ENCODE measurements around the gene HEATR3. TPM values are rescaled to one million over a fixed set of nuclear protein-coding genes. Genes with fewer than 3 reads are reported as not detected.

HEATR3 gene, protein sequence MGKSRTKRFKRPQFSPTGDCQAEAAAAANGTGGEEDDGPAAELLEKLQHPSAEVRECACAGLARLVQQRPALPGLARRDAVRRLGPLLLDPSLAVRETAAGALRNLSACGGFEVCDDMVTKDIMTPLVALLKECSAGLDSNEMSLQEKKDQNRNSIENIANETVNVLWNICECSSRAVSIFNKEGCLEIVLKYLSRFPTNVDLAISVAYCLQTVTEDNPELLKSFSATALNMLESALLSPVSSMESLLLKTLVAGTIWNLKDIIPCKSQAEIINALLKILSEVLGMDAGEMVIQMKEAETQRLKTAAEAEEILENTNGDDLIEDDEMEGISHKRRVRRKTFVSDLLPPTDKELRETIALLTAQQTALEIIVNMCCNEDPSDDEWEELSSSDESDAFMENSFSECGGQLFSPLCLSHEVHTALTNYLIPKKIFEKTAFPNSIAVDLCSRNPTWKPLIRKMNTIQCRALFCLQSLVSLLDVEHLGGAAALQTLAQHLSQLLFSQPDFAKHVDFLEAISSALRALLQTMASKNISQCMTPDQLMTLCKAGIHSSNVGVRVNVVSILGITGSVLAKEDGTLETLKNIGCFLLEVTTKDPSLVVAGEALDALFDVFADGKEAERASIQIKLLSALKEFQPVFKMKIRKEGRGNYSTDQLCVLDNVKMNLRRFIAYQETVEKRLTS
- total RNA-seq, result 28.7 TPM
- polyA plus RNA-seq, result 1 to 10 TPM; 4.5 to 6.7 (median 5.7) TPM

DNA sequence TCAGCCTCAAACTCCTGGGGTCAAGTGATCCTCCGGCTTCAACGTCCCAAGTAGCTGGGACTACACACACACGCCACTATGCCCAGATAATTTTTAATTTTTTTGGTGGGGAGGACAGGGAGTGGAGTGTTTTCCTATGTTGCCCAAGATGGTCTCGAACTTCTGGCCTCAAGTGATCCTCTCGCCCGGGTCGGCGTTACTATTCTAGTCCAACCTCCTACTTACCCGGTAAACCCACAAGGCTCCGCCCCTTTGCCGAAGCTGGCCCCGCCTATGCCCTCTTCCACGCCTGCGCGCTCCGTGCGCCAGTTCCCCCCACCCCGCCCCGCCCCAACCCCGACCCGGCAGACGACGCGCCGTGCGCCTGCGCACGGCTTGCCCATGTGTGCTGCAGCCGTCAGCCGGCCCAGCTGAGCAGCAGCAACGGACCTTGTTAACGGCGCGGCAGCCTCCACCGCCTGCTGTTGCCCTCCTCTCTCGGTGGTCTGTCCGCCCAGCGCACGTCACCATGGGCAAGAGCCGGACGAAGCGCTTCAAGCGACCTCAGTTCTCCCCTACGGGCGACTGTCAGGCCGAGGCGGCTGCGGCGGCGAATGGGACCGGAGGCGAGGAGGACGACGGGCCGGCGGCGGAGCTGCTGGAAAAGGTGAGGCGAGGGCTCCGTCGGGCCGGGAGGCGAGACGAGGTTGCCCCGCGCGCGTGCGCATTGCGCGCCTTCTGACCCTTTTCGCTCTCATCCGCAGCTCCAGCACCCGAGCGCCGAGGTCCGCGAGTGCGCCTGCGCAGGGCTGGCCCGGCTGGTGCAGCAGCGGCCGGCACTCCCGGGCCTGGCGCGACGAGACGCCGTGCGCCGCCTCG lies at the start of gene HEATR3:
HEATR3 (plus strand) TSS at position 347 of the 858 bp plus-strand sequence; CDS start at position 509, 162 bp downstream.
- Mint-ChIP-seq H3K9me3 (peaks cover 0 to 1% (median 0%) of the 10 kb centered on the region in 7 donors), H3K27me3 (peaks cover 10% of the 10 kb centered on the region), H3K4me3 (peak within 1 kb of the TSS; percentile 88 to 96 (median 94)), H3K4me1 (peaks cover 13 to 46% (median 37%) of the 10 kb centered on the region in 4 donors), H3K27ac (peak within 1 kb of the TSS; percentile 56 to 91 (median 88)), H3K36me3 (peaks cover 18% of the 10 kb centered on the region)
- ATAC-seq (ENCODE audit: low read depth in 2 of 2) (peak; percentile 75 to 81), DNase-seq (peak; percentile 87 to 95 (median 91))
- Histone ChIP-seq H3K36me3 (ENCODE audit: control insufficient read depth, insufficient read depth, low read length) (peaks cover 13% of the 10 kb centered on the region), H3K9me3 (ENCODE audit: control insufficient read depth in 2 of 2, low read length in 2 of 2) (no peaks in the 10 kb centered on the region), H3K4me1 (ENCODE audit: control insufficient read depth, insufficient read depth, low read length, poor library complexity, severe bottlenecking) (peaks cover 22% of the 10 kb centered on the region), H3K4me3 (ENCODE audit: low read depth, low read length) (peak within 1 kb of the TSS; percentile 84), H3K27ac (ENCODE audit: insufficient read depth, low read length, poor library complexity, severe bottlenecking) (peak within 1 kb of the TSS; percentile 85), H3K27me3 (ENCODE audit: control insufficient read depth, insufficient read depth, low read length) (no peaks in the 10 kb centered on the region)

DNA sequence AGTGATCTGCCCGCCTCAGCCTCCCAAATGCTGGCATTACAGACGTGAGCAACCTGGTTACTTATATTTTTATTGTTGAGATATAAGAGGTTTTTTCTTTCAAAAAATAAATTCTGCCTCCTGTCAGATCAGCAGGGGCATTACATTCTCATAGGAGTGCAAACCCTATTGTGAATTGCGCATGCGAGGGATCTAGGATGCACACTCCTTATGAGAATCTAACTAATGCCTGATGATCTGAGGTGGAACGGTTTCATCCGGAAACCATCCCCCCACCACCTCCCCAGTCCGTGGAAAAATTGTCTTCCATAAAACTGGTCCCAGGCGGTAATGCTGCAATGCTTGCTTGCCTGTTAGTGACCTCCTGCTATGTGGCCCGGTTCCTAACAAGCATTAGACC lies 48.2 kb upstream of the HEATR3 start:
- Mint-ChIP-seq H3K27ac (no peak overlapping the region), H3K36me3 (no peaks in the 10 kb centered on the region)

DNA sequence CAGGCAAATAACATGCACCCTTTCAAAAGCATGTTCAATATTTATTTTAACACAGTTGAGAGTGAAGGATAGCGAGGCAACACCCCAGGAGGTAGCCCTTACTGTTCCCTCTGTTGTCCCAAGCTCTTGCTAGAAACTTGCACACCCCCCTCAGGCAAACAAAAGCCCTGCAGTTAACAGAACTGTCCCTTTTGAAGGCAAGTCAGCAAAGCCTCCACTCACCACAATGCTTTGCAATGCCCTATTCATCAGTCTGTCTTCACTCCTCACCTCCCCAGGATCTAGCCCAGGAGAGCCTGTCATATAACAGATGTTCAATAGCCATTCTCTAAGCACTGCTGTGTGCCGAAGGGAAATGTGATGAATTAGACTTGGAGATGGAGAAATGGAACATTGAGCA lies 44.2 kb upstream of the HEATR3 start:
- H3K36me3 Mint-ChIP-seq, result no peaks in the 10 kb centered on the region
- H3K27ac ChIP-seq (ENCODE audit: insufficient read depth, low read length, poor library complexity, severe bottlenecking), result no peak overlapping the region
- peaks cover 10% of the 10 kb centered on the region for H3K27me3 ChIP-seq (ENCODE audit: control insufficient read depth, insufficient read depth, low read length)
- H3K9me3 Mint-ChIP-seq, result no peaks in the 10 kb centered on the region
- peak in 1 of 3 donors; percentile 8 for DNase-seq
- H3K27ac Mint-ChIP-seq, result peak overlapping the region in 1 of 3 donors; percentile 89
- H3K4me3 Mint-ChIP-seq, result peak overlapping the region in 1 of 4 donors; percentile 40
- peaks cover 11% of the 10 kb centered on the region for H3K27me3 Mint-ChIP-seq
- no peaks in the 10 kb centered on the region for H3K9me3 ChIP-seq (ENCODE audit: control insufficient read depth in 2 of 2, low read length in 2 of 2)
- no peak overlapping the region for H3K4me3 ChIP-seq (ENCODE audit: low read depth, low read length)
- H3K36me3 ChIP-seq (ENCODE audit: control insufficient read depth, insufficient read depth, low read length), result no peaks in the 10 kb centered on the region
- H3K4me1 ChIP-seq (ENCODE audit: control insufficient read depth, insufficient read depth, low read length, poor library complexity, severe bottlenecking), result peaks cover 12% of the 10 kb centered on the region
- no peak for ATAC-seq (ENCODE audit: low read depth in 2 of 2)
- peaks cover 7 to 29% (median 13%) of the 10 kb centered on the region in 4 donors for H3K4me1 Mint-ChIP-seq

More for the DNA sequence above, 48.2 kb upstream of the HEATR3 start:
- Mint-ChIP-seq H3K4me3 (no peak overlapping the region), H3K27me3 (peaks cover 11% of the 10 kb centered on the region), H3K4me1 (peaks cover 0 to 4% (median 0%) of the 10 kb centered on the region in 4 donors), H3K9me3 (peaks cover 0 to 3% (median 0%) of the 10 kb centered on the region in 7 donors)
- Histone ChIP-seq H3K27ac (ENCODE audit: insufficient read depth, low read length, poor library complexity, severe bottlenecking) (no peak overlapping the region), H3K27me3 (ENCODE audit: control insufficient read depth, insufficient read depth, low read length) (peaks cover 10% of the 10 kb centered on the region), H3K9me3 (ENCODE audit: control insufficient read depth in 2 of 2, low read length in 2 of 2) (no peaks in the 10 kb centered on the region), H3K36me3 (ENCODE audit: control insufficient read depth, insufficient read depth, low read length) (no peaks in the 10 kb centered on the region), H3K4me3 (ENCODE audit: low read depth, low read length) (no peak overlapping the region), H3K4me1 (ENCODE audit: control insufficient read depth, insufficient read depth, low read length, poor library complexity, severe bottlenecking) (no peaks in the 10 kb centered on the region)
- ATAC-seq (ENCODE audit: low read depth in 2 of 2) (no peak), DNase-seq (no peak)

DNA sequence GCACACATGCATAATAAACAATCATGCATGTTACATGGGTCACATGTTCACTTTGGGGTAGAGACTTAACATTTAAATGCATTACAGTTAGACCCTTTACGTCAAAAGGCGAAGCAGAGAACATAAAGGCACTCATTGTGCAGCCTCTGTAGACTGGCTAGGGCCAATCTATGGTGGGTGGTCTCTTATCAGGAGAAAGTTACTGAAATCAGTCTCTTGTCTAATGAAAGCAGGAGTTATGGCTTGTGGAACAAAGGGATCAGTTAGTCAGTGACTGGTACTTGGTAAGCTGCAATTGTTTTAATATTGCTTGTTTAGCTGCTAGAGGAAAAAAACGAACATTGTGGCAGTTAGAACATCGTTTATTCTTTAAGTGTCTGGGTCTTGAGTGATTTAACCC lies 42.1 kb upstream of the HEATR3 start:
- Mint-ChIP-seq H3K4me1 (peaks cover 7 to 45% (median 18%) of the 10 kb centered on the region in 4 donors), H3K36me3 (no peaks in the 10 kb centered on the region), H3K4me3 (peak overlapping the region in 2 of 4 donors; percentile 46 to 71), H3K9me3 (no peaks in the 10 kb centered on the region), H3K27ac (peak overlapping the region in 1 of 3 donors; percentile 97), H3K27me3 (peaks cover 11% of the 10 kb centered on the region)
- Histone ChIP-seq H3K4me1 (ENCODE audit: control insufficient read depth, insufficient read depth, low read length, poor library complexity, severe bottlenecking) (peaks cover 20% of the 10 kb centered on the region), H3K27me3 (ENCODE audit: control insufficient read depth, insufficient read depth, low read length) (peaks cover 10% of the 10 kb centered on the region), H3K27ac (ENCODE audit: insufficient read depth, low read length, poor library complexity, severe bottlenecking) (no peak overlapping the region), H3K36me3 (ENCODE audit: control insufficient read depth, insufficient read depth, low read length) (no peaks in the 10 kb centered on the region), H3K9me3 (ENCODE audit: control insufficient read depth in 2 of 2, low read length in 2 of 2) (no peaks in the 10 kb centered on the region), H3K4me3 (ENCODE audit: low read depth, low read length) (no peak overlapping the region)
- ATAC-seq (ENCODE audit: low read depth in 2 of 2) (no peak), DNase-seq (no peak)

DNA sequence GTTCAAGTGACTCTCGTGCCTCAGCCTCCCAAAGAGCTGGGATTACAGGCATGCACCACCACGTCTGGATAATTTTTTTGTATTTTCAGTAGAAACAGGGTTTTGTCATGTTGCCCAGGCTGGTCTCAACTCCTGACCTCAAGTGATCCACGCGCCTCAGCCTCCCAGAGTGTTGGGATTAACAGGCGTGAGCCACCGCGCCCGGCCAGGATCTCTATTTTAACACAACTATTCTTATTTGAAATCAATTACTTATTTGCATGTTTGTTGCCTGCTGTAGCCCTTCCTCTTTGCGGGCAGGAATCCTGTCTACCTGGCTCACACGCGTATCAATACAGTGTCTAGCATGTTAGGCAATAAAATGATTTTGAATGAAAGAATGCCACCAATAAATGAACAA lies 41.6 kb upstream of the HEATR3 start:
- Mint-ChIP-seq H3K9me3 (no peaks in the 10 kb centered on the region), H3K27me3 (peaks cover 6% of the 10 kb centered on the region), H3K4me1 (peaks cover 7 to 47% (median 19%) of the 10 kb centered on the region in 4 donors), H3K4me3 (peak overlapping the region; percentile 92 to 98 (median 98)), H3K27ac (peak overlapping the region in 2 of 3 donors; percentile 90 to 97), H3K36me3 (no peaks in the 10 kb centered on the region)
- H3K9me3 ChIP-seq (ENCODE audit: control insufficient read depth in 2 of 2, low read length in 2 of 2), result no peaks in the 10 kb centered on the region
- no peaks in the 10 kb centered on the region for H3K36me3 ChIP-seq (ENCODE audit: control insufficient read depth, insufficient read depth, low read length)
- peak overlapping the region; percentile 77 for H3K27ac ChIP-seq (ENCODE audit: insufficient read depth, low read length, poor library complexity, severe bottlenecking)
- peak overlapping the region; percentile 74 for H3K4me3 ChIP-seq (ENCODE audit: low read depth, low read length)
- peaks cover 20% of the 10 kb centered on the region for H3K4me1 ChIP-seq (ENCODE audit: control insufficient read depth, insufficient read depth, low read length, poor library complexity, severe bottlenecking)
- ATAC-seq (ENCODE audit: low read depth in 2 of 2) (no peak), DNase-seq (no peak)
- peaks cover 10% of the 10 kb centered on the region for H3K27me3 ChIP-seq (ENCODE audit: control insufficient read depth, insufficient read depth, low read length)

DNA sequence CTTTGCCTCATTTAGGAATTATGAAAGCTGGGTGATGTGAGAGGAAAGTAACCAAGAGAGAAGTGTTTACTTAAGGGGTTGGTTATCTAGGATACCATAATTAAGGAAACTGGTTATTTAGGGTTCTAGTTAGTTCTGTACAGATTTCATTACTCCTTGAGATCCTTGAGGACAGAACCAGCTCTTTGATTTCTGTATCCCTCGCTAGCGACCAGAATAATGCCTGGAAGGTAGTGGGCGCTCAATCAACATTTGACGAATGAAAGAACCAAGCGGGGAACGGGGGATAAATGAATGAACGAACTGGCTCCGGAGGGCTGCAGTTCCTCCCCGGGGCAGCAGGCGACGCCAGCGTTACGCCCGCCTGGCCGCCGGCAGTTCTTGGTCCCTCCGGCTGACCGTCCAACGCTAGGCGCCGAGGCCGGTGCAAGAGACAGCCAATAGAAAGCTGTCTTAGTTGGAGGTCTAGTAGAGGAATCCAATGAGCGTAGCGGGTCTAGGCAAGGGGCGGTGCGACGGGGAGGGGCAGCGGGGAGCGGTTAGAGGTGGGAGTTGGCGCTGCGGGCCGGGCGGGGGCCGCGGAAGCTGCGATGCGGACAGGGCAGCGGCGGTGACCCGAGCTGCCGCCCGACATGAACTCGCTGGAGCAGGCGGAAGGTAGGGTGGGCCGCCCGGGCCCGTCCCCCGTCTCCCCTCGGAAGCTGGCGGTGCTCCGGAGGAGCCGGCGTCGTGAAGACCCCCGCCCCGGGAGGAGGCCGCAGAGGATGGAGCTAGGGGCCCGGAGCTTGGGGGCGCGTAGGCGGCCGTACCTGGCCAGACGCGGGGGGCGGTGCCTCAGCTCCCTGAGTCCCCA lies 40.9 kb upstream of the HEATR3 start, which contains the start of gene CNEP1R1:
CNEP1R1 (plus strand) TSS at position 542 of the 853 bp plus-strand sequence; CDS start at position 633, 91 bp downstream.
- Mint-ChIP-seq H3K4me1 (peaks cover 7 to 51% (median 22%) of the 10 kb centered on the region in 4 donors), H3K36me3 (no peaks in the 10 kb centered on the region), H3K27me3 (peaks cover 4% of the 10 kb centered on the region), H3K27ac (peak within 1 kb of the TSS; percentile 90 to 97 (median 96)), H3K4me3 (peak within 1 kb of the TSS; percentile 92 to 98 (median 98)), H3K9me3 (no peaks in the 10 kb centered on the region)
- DNase-seq (peak; percentile 86 to 96 (median 95)), ATAC-seq (ENCODE audit: low read depth in 2 of 2) (peak; percentile 99)
- Histone ChIP-seq H3K36me3 (ENCODE audit: control insufficient read depth, insufficient read depth, low read length) (peaks cover 6% of the 10 kb centered on the region), H3K27me3 (ENCODE audit: control insufficient read depth, insufficient read depth, low read length) (peaks cover 10% of the 10 kb centered on the region), H3K27ac (ENCODE audit: insufficient read depth, low read length, poor library complexity, severe bottlenecking) (peak within 1 kb of the TSS; percentile 77), H3K9me3 (ENCODE audit: control insufficient read depth in 2 of 2, low read length in 2 of 2) (no peaks in the 10 kb centered on the region), H3K4me3 (ENCODE audit: low read depth, low read length) (peak within 1 kb of the TSS; percentile 92), H3K4me1 (ENCODE audit: control insufficient read depth, insufficient read depth, low read length, poor library complexity, severe bottlenecking) (peaks cover 20% of the 10 kb centered on the region)

Data from CD4-positive, CD25-positive, alpha-beta regulatory T cell (primary cell).